ENCODE results near the gene MYH15. TPM values are rescaled to one million over a fixed set of nuclear protein-coding genes. Genes with fewer than 3 reads are reported as not detected.

The MYH15 gene
- total and polyA plus RNA-seq, 4 donors, result 0.01 to 0.08 (median 0.05) TPM; not detected in 1

GRCh38 chr3:108546247-108546646 is 35.9 kb upstream of the MYH15 start:
- Histone ChIP-seq H3K36me3 (ENCODE audit: control insufficient read depth in 4 of 4, insufficient read depth in 3 of 4, low read depth in 1 of 4, low read length in 3 of 4) (no peaks in the 10 kb centered on the region), H3K27me3 (ENCODE audit: control insufficient read depth in 4 of 4, insufficient read depth in 4 of 4, low read length in 3 of 4) (no peaks in the 10 kb centered on the region), H3K4me1 (ENCODE audit: control insufficient read depth in 4 of 4, insufficient read depth in 4 of 4, low read length in 3 of 4) (peaks cover 0 to 5% (median 2%) of the 10 kb centered on the region in 4 donors), H3K9me3 (ENCODE audit: control insufficient read depth in 4 of 4, low read length in 3 of 4) (no peaks in the 10 kb centered on the region), H3K9ac (ENCODE audit: low read depth in 1 of 2, low read length in 2 of 2) (peak overlapping the region in 1 of 2 donors; percentile 66), H3K4me3 (ENCODE audit: low read depth in 1 of 3, low read length in 3 of 3) (peak overlapping the region; percentile 11 to 30 (median 25)), H3K27ac (ENCODE audit: low read depth in 1 of 2, low read length in 2 of 2) (peak overlapping the region in 1 of 2 donors; percentile 25)
- DNase-seq (ENCODE audit: low spot score), result no peak
- WGBS, result 78% methylated on average over 1 of the region's 1 CpG
- no peak for TF ChIP-seq ATF3 (IDR thresholded peaks at IDR 0.05)
- TF ChIP-seq EGR1 (IDR thresholded peaks at IDR 0.05; ENCODE audit: low read depth in 2 of 2), result no peak
- no peak for TF ChIP-seq NR2F2 (IDR thresholded peaks at IDR 0.05)
- TF ChIP-seq RXRA (IDR thresholded peaks at IDR 0.05), result no peak
- TF ChIP-seq MAX (IDR thresholded peaks at IDR 0.05), result no peak
- no peak for TF ChIP-seq HNF4A (conservative IDR thresholded peaks at IDR 0.05)
- TF ChIP-seq FOXA1 (IDR thresholded peaks at IDR 0.05), result no peak
- TF ChIP-seq TAF1 (conservative IDR thresholded peaks at IDR 0.05), result no peak
- no peak for TF ChIP-seq SP1 (IDR thresholded peaks at IDR 0.05)
- TF ChIP-seq RAD21 (IDR thresholded peaks at IDR 0.05), result no peak
- no peak for TF ChIP-seq FOXA2 (IDR thresholded peaks at IDR 0.05)
- no peak for TF ChIP-seq REST (IDR thresholded peaks at IDR 0.05)
- no peak for TF ChIP-seq JUND (IDR thresholded peaks at IDR 0.05)
- no peak for TF ChIP-seq YY1 (IDR thresholded peaks at IDR 0.05)
- TF ChIP-seq CTCF (IDR thresholded peaks at IDR 0.05; ENCODE audit: low read depth, low read length, missing input control), result no peak
- no peak for TF ChIP-seq HNF4G (IDR thresholded peaks at IDR 0.05)
- no peak for TF ChIP-seq ZBTB33 (IDR thresholded peaks at IDR 0.05)
- TF ChIP-seq GABPA (IDR thresholded peaks at IDR 0.05 in 1 of 2, conservative IDR thresholded peaks at IDR 0.05 in 1 of 2), result no peak

Data from liver (tissue), 9 donors.